ENCODE results near the gene VPS52. TPM values are rescaled to one million over a fixed set of nuclear protein-coding genes. Genes with fewer than 3 reads are reported as not detected.
"Not testable (repeated sequence)": the region's sequence is repeated elsewhere in the genome, so short reads cannot be mapped to it uniquely, and the experiment has no call there.

The VPS52 gene
- total RNA-seq, 2 experiments from 2014 or later, result 31.2 to 34.3 TPM

DNA sequence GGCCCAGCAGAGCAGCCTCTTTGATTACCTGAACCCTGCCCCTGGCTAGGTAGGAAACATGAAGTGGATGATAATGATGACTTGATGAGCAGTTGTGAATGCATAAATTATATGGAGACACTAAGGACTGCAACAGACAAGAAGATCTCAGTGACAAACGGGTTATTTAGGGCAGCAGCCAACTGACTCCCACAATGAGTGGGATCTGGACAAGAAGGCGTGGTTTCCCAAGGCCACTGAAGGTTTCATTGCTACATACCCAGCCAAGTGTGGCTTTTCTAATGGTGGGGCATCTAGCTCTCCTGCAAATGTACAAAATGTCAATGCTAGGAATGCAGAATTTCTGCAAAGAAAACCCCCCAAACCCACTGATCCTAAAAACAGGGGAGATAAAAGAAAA is 33.9 kb downstream of the VPS52 start:
- H3K27me3 Mint-ChIP-seq, result peaks cover 9% of the 10 kb centered on the region
- no peak overlapping the region for H3K4me3 Mint-ChIP-seq
- H3K36me3 Mint-ChIP-seq (ENCODE audit: low read depth), result no peaks in the 10 kb centered on the region
- CTCF ChIA-PET, result interaction anchor here (0.8 to 2.9 kb wide), 2 partner anchors 11 to 77 kb away, joined by 3 to 15 read pairs; no protein-coding TSS in a partner anchor
- DNase-seq, result no peak
- POLR2A ChIA-PET, result interaction anchor here (1.5 to 1.6 kb wide), 2 partner anchors 10 to 40 kb away, joined by 3 to 5 read pairs; partner anchors contain the start of gene B3GALT4
- no peak overlapping the region for H3K27ac Mint-ChIP-seq
- TF ChIP-seq, protein P1, sequence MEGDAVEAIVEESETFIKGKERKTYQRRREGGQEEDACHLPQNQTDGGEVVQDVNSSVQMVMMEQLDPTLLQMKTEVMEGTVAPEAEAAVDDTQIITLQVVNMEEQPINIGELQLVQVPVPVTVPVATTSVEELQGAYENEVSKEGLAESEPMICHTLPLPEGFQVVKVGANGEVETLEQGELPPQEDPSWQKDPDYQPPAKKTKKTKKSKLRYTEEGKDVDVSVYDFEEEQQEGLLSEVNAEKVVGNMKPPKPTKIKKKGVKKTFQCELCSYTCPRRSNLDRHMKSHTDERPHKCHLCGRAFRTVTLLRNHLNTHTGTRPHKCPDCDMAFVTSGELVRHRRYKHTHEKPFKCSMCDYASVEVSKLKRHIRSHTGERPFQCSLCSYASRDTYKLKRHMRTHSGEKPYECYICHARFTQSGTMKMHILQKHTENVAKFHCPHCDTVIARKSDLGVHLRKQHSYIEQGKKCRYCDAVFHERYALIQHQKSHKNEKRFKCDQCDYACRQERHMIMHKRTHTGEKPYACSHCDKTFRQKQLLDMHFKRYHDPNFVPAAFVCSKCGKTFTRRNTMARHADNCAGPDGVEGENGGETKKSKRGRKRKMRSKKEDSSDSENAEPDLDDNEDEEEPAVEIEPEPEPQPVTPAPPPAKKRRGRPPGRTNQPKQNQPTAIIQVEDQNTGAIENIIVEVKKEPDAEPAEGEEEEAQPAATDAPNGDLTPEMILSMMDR (IDR thresholded peaks at IDR 0.05), result no peak
- no peak for ATAC-seq
- no peaks in the 10 kb centered on the region for H3K9me3 Mint-ChIP-seq
- intact Hi-C loops (cut with micrococcal nuclease), result no loop called here
- peaks cover 13% of the 10 kb centered on the region for H3K4me1 Mint-ChIP-seq (ENCODE audit: low read depth)

DNA sequence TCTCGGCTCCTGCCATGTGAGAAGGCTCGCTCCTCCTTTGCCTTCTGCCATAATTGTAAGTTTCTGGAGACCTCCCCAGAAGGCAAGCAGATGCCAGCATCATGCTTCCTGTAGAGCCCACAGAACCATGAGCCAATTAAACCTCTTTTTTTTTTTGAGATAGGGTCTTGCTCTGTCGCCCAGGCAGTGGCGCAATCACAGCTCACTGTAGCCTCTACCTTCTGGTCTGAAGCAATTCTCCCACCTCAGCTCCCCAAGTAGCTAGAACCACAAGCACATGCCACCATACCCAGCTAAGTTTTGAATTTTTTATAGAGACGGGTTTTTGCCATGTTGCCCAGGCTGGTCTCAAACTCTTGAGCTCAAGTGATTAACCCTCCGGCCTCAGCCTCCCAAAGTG is 34.8 kb downstream of the VPS52 start:
- Mint-ChIP-seq H3K27me3 (peaks cover 12% of the 10 kb centered on the region), H3K4me1 (ENCODE audit: low read depth) (peaks cover 8% of the 10 kb centered on the region), H3K9me3 (no peaks in the 10 kb centered on the region), H3K27ac (no peak overlapping the region), H3K36me3 (ENCODE audit: low read depth) (no peaks in the 10 kb centered on the region), H3K4me3 (no peak overlapping the region)
- POLR2A ChIA-PET, result interaction anchor here (1.5 kb wide), 1 partner anchor 11 kb away, joined by 3 read pairs; no protein-coding TSS in a partner anchor
- CTCF ChIA-PET, result interaction anchor here (1.1 to 2.9 kb wide), 2 partner anchors 12 to 112 kb away, joined by 3 to 10 read pairs; no protein-coding TSS in a partner anchor
- DNase-seq (no peak), ATAC-seq (no peak)
- TF ChIP-seq, protein P1 (IDR thresholded peaks at IDR 0.05), result no peak
- intact Hi-C loops (cut with micrococcal nuclease), result no loop called here

DNA sequence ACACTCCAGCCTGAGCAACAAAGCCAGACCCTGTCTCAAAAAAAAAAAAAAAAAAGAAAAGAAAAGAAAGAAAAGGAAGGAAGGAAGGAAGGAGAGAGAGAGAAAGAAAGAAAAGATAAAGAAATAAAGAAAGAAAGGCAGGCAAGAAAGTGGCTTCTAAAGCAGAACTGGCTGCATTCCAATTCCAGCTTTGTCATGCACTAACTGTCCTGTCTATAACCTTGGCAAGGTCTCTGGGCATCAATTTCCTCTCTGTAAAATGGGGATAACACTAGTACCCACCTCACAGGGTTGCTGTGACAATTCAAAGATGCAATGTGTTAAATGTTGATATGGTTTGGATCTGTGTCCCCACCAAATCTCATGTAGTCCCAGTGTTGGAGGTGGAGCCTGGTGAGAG is 35.3 kb downstream of the VPS52 start:
- H3K4me3 Mint-ChIP-seq, result no peak overlapping the region
- no peak for ATAC-seq
- TF ChIP-seq, protein P1 (IDR thresholded peaks at IDR 0.05), result no peak
- H3K27ac Mint-ChIP-seq, result no peak overlapping the region
- CTCF ChIA-PET, result interaction anchor here (1.1 to 2.9 kb wide), 3 partner anchors 12 to 111 kb away, joined by 3 to 10 read pairs (median 3); no protein-coding TSS in a partner anchor
- no peak for DNase-seq
- intact Hi-C loops (cut with micrococcal nuclease), result no loop called here
- POLR2A ChIA-PET, result interaction anchor here (1.0 to 1.5 kb wide), 2 partner anchors 10 to 12 kb away, joined by 3 to 4 read pairs; no protein-coding TSS in a partner anchor
- H3K9me3 Mint-ChIP-seq, result no peaks in the 10 kb centered on the region
- H3K36me3 Mint-ChIP-seq (ENCODE audit: low read depth), result no peaks in the 10 kb centered on the region
- H3K4me1 Mint-ChIP-seq (ENCODE audit: low read depth), result peaks cover 5% of the 10 kb centered on the region
- peaks cover 12% of the 10 kb centered on the region for H3K27me3 Mint-ChIP-seq

DNA sequence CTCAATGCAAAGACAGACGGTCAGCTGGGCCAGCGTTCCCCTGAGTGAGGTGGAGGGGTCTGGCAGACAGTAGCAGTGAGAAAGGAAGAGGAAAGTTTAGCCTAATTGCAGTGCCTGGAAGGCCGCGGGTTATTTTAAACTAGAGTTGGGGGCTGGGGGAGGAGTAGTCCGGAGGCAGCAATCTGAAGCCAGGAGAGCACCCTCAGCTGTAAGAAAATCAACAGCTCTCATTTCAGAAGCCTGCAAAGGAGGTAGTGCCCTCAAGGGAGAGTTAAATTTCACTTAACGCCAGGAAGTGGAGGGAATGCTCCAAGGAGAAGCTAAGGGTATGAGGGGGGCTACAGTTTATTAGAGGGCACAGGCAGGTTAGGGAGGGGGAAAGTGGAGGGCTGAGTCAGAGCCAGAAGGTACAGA is 36.4 kb downstream of the VPS52 start:
- TF ChIP-seq, protein P1 (IDR thresholded peaks at IDR 0.05), result no peak
- ChIA-PET CTCF (interaction anchor here (0.9 to 2.9 kb wide), 3 partner anchors 8 to 74 kb away, joined by 3 to 10 read pairs (median 3); no protein-coding TSS in a partner anchor), POLR2A (interaction anchor here (1.0 kb wide), 1 partner anchor 11 kb away, joined by 4 read pairs; no protein-coding TSS in a partner anchor)
- DNase-seq (no peak), ATAC-seq (no peak)
- Mint-ChIP-seq H3K9me3 (no peaks in the 10 kb centered on the region), H3K36me3 (ENCODE audit: low read depth) (no peaks in the 10 kb centered on the region), H3K27me3 (peaks cover 12% of the 10 kb centered on the region), H3K27ac (no peak overlapping the region), H3K4me1 (ENCODE audit: low read depth) (peaks cover under 1% of the 10 kb centered on the region), H3K4me3 (no peak overlapping the region)
- intact Hi-C loops (cut with micrococcal nuclease), result no loop called here

DNA sequence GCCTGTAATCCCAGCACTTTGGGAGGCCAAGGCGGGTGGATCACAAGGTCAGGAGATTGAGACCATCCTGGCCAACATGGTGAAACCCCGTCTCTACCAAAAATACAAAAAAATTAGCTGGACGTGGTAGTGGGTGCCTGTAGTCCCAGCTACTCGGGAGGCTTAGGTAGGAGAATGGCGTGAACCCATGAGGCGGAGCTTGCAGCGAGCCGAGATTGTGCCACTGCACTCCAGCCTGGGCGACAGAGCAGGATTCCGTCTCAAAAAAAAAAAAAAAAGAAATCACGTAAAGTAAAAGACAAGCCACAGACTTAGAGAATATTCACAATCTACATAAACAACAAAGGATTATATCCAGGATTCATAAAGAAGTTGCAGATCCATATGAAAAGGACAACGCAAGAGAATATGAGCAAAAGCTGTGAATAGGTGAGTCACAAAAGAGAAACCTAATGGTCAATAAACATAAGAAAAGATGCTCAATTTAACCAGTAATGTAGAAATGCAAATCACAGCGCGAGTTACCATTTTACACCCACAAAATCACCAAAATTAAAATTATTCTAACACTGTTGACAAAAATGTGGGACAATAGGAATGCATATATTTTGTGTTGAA is 45.1 kb downstream of the VPS52 start:
- H3K9me3 Mint-ChIP-seq; H3K27ac Mint-ChIP-seq; H3K4me3 Mint-ChIP-seq; DNase-seq; H3K27me3 Mint-ChIP-seq; POLR2A ChIA-PET; intact Hi-C loops (cut with micrococcal nuclease); ATAC-seq; H3K4me1 Mint-ChIP-seq (ENCODE audit: low read depth); H3K36me3 Mint-ChIP-seq (ENCODE audit: low read depth): not testable (repeated sequence)
- CTCF ChIA-PET, result interaction anchor here (0.7 to 1.1 kb wide), 3 partner anchors 8 to 151 kb away, joined by 3 read pairs; partner anchors contain the start of gene HLA-DPB1

All from activated CD8-positive, alpha-beta T cell treated with anti-CD3 and anti-CD28 coated beads for 36 hours (primary cell).